ENCODE data around the gene MED27. TPM values are rescaled to one million over a fixed set of nuclear protein-coding genes. Genes with fewer than 3 reads are reported as not detected.
A peak's percentile ranks its signal among the peaks of the same experiment; 100 is the strongest.

Gene MED27
- total RNA-seq, 1 donor from 2014 or later: 28.2 TPM

DNA sequence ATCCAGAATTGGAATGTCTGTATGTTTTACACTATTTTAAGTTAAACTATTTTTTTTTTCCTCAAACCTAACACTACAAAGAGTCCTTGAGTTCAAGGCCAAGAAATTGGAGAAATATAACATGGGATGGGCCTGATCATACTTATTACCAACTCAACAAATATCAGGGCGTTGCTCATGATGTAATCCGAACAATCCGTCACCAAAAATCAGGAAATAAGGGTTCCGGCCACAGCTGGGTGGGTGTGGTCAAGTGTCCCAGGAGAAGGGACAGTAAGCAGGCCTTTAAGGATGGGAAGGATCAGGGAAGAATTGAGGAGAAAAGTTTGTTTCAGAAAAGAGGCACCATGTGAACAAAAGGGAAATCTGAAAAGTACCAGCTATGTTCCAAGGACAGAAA, 29.8 kb downstream of the MED27 start:
- no peaks in the 10 kb centered on the region for H3K9me3 Mint-ChIP-seq (ENCODE audit: low read depth)
- H3K27ac Mint-ChIP-seq (ENCODE audit: unreplicated experiment): peak overlapping the region; percentile 84
- H3K4me3 Mint-ChIP-seq (ENCODE audit: unreplicated experiment): no peak overlapping the region
- DNase-seq (ENCODE audit: low spot score): no peak
- no peaks in the 10 kb centered on the region for H3K27me3 Mint-ChIP-seq (ENCODE audit: low read depth)
- TF ChIP-seq CTCF (IDR thresholded peaks at IDR 0.05): no peak
- H3K36me3 Mint-ChIP-seq (ENCODE audit: low read depth): no peaks in the 10 kb centered on the region
- peaks cover 59% of the 10 kb centered on the region for H3K4me1 Mint-ChIP-seq (ENCODE audit: low read depth)

GRCh38 chr9:132049323-132049882, 30.3 kb downstream of the MED27 start:
- DNase-seq (ENCODE audit: low spot score): no peak
- Mint-ChIP-seq H3K27me3 (ENCODE audit: low read depth) (no peaks in the 10 kb centered on the region), H3K4me3 (ENCODE audit: unreplicated experiment) (no peak overlapping the region), H3K27ac (ENCODE audit: unreplicated experiment) (peak overlapping the region; percentile 84), H3K36me3 (ENCODE audit: low read depth) (no peaks in the 10 kb centered on the region), H3K9me3 (ENCODE audit: low read depth) (no peaks in the 10 kb centered on the region), H3K4me1 (ENCODE audit: low read depth) (peaks cover 57% of the 10 kb centered on the region)
- TF ChIP-seq CTCF (IDR thresholded peaks at IDR 0.05): no peak

GRCh38 chr9:132048201-132048600, 31.5 kb downstream of the MED27 start:
- Mint-ChIP-seq H3K9me3 (ENCODE audit: low read depth) (no peaks in the 10 kb centered on the region), H3K36me3 (ENCODE audit: low read depth) (no peaks in the 10 kb centered on the region), H3K4me1 (ENCODE audit: low read depth) (peaks cover 68% of the 10 kb centered on the region), H3K4me3 (ENCODE audit: unreplicated experiment) (peak overlapping the region; percentile 16), H3K27ac (ENCODE audit: unreplicated experiment) (peak overlapping the region; percentile 45), H3K27me3 (ENCODE audit: low read depth) (no peaks in the 10 kb centered on the region)
- no peak for TF ChIP-seq CTCF (IDR thresholded peaks at IDR 0.05)
- no peak for DNase-seq (ENCODE audit: low spot score)

DNA sequence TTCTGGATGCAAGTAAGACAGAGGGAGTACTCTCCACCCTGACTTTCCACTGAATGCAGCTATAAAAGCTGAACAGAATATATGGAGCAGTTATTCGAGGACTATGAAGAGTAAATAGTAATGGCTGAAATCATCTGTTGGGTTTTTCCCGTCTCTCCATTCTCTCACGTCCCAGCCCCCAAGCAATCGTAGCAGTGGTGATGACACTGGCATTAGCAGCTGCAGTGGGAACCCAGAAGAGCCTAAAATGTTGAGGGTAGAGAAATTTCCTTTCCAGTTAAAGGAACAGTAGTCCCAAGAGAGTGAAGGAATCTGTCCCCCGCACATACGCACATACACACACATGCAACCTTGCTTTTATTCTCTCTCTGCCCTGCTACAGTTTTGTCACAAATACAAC, 33.2 kb downstream of the MED27 start:
- H3K9me3 Mint-ChIP-seq (ENCODE audit: low read depth): no peaks in the 10 kb centered on the region
- TF ChIP-seq CTCF (IDR thresholded peaks at IDR 0.05): no peak
- H3K27me3 Mint-ChIP-seq (ENCODE audit: low read depth): no peaks in the 10 kb centered on the region
- H3K27ac Mint-ChIP-seq (ENCODE audit: unreplicated experiment): peak overlapping the region; percentile 94
- H3K4me1 Mint-ChIP-seq (ENCODE audit: low read depth): peaks cover 83% of the 10 kb centered on the region
- no peak for DNase-seq (ENCODE audit: low spot score)
- H3K36me3 Mint-ChIP-seq (ENCODE audit: low read depth): no peaks in the 10 kb centered on the region
- no peak overlapping the region for H3K4me3 Mint-ChIP-seq (ENCODE audit: unreplicated experiment)

DNA sequence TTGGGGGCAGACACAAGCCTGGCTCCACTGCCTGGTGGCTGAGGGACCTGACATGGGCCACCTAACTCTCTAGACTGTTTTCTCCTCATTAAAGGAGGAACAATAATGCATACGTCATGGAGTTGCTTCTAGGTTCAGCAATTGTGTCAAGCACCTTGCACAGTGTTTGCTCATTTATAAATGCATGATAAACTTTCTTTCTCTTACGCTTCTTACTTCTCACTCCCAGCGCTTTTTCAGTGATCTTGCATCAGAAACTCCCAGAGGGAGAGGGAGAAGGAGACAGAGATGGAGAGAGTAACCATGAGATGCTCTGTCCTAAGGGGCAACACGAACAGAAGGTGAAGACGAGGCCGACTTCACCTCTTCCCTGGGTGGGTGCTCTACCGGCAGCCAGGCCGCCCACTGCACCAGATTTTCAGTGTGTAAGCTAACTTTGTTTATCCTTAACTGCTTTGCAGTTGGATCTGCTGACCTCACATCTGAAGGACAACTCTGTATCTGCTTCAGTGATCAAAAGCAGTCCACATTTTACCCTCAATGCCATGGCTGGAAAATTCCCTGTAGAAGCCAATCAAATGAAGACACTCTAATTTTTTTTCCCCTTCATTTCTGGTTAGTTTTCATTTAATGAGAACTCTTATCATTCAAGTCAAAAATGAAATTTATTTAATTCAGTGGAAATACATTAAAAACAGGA, 35.3 kb downstream of the MED27 start:
- Mint-ChIP-seq H3K36me3 (ENCODE audit: low read depth) (no peaks in the 10 kb centered on the region), H3K4me1 (ENCODE audit: low read depth) (peaks cover 74% of the 10 kb centered on the region), H3K4me3 (ENCODE audit: unreplicated experiment) (no peak overlapping the region), H3K27ac (ENCODE audit: unreplicated experiment) (peak overlapping the region; percentile 83), H3K27me3 (ENCODE audit: low read depth) (no peaks in the 10 kb centered on the region), H3K9me3 (ENCODE audit: low read depth) (no peaks in the 10 kb centered on the region)
- no peak for DNase-seq (ENCODE audit: low spot score)
- TF ChIP-seq CTCF (IDR thresholded peaks at IDR 0.05): no peak

All from chondrocyte (in vitro differentiated cells).